ENCODE results near the gene TBX2. TPM values are rescaled to one million over a fixed set of nuclear protein-coding genes. Genes with fewer than 3 reads are reported as not detected.
"Not testable (repeated sequence)": the region's sequence is repeated elsewhere in the genome, so short reads cannot be mapped to it uniquely, and the experiment has no call there.

Gene TBX2
- polyA plus RNA-seq, 1 experiment: 7.8 TPM

GRCh38 chr17:61353615-61354014 lies 46.0 kb upstream of the TBX2 start:
- TF ChIP-seq, protein P1, sequence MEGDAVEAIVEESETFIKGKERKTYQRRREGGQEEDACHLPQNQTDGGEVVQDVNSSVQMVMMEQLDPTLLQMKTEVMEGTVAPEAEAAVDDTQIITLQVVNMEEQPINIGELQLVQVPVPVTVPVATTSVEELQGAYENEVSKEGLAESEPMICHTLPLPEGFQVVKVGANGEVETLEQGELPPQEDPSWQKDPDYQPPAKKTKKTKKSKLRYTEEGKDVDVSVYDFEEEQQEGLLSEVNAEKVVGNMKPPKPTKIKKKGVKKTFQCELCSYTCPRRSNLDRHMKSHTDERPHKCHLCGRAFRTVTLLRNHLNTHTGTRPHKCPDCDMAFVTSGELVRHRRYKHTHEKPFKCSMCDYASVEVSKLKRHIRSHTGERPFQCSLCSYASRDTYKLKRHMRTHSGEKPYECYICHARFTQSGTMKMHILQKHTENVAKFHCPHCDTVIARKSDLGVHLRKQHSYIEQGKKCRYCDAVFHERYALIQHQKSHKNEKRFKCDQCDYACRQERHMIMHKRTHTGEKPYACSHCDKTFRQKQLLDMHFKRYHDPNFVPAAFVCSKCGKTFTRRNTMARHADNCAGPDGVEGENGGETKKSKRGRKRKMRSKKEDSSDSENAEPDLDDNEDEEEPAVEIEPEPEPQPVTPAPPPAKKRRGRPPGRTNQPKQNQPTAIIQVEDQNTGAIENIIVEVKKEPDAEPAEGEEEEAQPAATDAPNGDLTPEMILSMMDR (IDR thresholded peaks at IDR 0.05; ENCODE audit: insufficient read depth, low read depth, low read length): no peak
- POLR2A ChIA-PET: no interaction called here

GRCh38 chr17:61354895-61355874 lies 44.5 kb upstream of the TBX2 start:
- POLR2A ChIA-PET: no interaction called here
- CTCF ChIA-PET: no interaction called here
- H3K36me3 ChIP-seq (ENCODE audit: control insufficient read depth, insufficient read depth, low read length): no peaks in the 10 kb centered on the region
- no peak for DNase-seq (ENCODE audit: low read depth)
- no peaks in the 10 kb centered on the region for H3K27me3 ChIP-seq (ENCODE audit: control insufficient read depth, insufficient read depth, low read length)
- TF ChIP-seq, protein P1 (IDR thresholded peaks at IDR 0.05; ENCODE audit: insufficient read depth, low read depth, low read length): no peak
- H3K4me3 ChIP-seq (ENCODE audit: low read depth, low read length): no peak overlapping the region

More at GRCh38 chr17:61353615-61354014, 46.0 kb upstream of the TBX2 start:
- DNase-seq (ENCODE audit: low read depth): no peak
- Histone ChIP-seq H3K36me3 (ENCODE audit: control insufficient read depth, insufficient read depth, low read length) (no peaks in the 10 kb centered on the region), H3K4me3 (ENCODE audit: low read depth, low read length) (no peak overlapping the region), H3K27me3 (ENCODE audit: control insufficient read depth, insufficient read depth, low read length) (no peaks in the 10 kb centered on the region)
- CTCF ChIA-PET: no interaction called here

DNA sequence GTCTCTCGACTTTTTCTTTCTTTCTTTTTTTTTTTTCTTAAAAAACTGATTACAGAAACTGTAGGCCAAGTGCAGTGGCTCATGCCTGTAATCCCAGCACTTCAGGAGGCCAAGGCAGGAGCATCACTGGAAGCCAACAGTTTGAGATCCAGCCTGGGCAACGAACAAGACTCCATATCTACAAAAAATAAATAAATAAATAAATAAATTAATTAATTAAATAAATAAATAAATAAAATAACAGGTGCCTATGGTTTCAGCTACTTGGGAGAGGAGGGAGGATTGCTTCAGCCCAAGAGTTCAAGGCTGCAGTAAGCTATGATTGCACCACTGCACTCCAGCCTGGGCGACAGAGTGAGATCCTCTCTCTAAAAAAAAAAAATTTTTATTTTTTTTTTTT lies 42.6 kb upstream of the TBX2 start:
- DNase-seq (ENCODE audit: low read depth); POLR2A ChIA-PET; H3K36me3 ChIP-seq (ENCODE audit: control insufficient read depth, insufficient read depth, low read length); H3K4me3 ChIP-seq (ENCODE audit: low read depth, low read length); CTCF ChIA-PET; H3K27me3 ChIP-seq (ENCODE audit: control insufficient read depth, insufficient read depth, low read length): not testable (repeated sequence)

GRCh38 chr17:61359513-61359912 lies 40.1 kb upstream of the TBX2 start:
- H3K27me3 ChIP-seq (ENCODE audit: control insufficient read depth, insufficient read depth, low read length); POLR2A ChIA-PET; H3K4me3 ChIP-seq (ENCODE audit: low read depth, low read length); DNase-seq (ENCODE audit: low read depth); H3K36me3 ChIP-seq (ENCODE audit: control insufficient read depth, insufficient read depth, low read length): not testable (repeated sequence)
- CTCF ChIA-PET: interaction anchor here (0.7 to 2.3 kb wide), 7 partner anchors 13 to 159 kb away, joined by 3 to 7 read pairs (median 4); no protein-coding TSS in a partner anchor

DNA sequence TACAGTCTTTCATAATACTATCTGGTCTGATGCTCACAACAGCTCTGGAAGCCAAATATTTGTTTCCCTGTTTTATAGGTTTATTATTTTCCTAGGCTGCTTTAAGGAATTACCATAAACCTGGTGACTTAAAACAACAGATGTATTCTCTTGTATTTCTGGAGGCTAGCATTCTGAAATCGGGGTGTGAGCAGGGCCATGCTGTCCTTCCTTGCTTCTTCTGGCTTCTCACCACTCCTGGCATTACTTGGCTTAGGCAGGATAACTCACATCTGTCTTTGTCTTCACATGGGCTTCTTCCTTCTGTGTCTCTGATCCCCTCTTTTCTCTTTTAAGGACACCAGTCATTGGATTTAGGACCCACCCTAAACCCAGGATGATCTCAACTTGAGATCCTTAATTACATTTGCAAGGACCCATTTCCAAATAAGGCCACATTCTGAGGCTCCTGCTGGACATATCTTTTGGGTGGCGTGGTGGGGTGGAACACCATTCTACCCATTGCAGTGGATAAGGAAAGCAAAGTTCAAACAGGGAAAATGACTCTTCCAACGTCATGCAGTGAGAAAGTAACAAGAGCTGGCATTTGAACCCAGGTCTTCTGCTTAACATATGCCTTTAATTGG lies 39.2 kb upstream of the TBX2 start:
- ChIA-PET CTCF (interaction anchor here (0.9 kb wide), 1 partner anchor 9 kb away, joined by 3 read pairs; no protein-coding TSS in a partner anchor), POLR2A (no interaction called here)
- Histone ChIP-seq H3K4me3 (ENCODE audit: low read depth, low read length) (no peak overlapping the region), H3K36me3 (ENCODE audit: control insufficient read depth, insufficient read depth, low read length) (no peaks in the 10 kb centered on the region), H3K27me3 (ENCODE audit: control insufficient read depth, insufficient read depth, low read length) (no peaks in the 10 kb centered on the region)
- no peak for DNase-seq (ENCODE audit: low read depth)
- TF ChIP-seq, protein P1 (IDR thresholded peaks at IDR 0.05; ENCODE audit: insufficient read depth, low read depth, low read length): no peak

DNA sequence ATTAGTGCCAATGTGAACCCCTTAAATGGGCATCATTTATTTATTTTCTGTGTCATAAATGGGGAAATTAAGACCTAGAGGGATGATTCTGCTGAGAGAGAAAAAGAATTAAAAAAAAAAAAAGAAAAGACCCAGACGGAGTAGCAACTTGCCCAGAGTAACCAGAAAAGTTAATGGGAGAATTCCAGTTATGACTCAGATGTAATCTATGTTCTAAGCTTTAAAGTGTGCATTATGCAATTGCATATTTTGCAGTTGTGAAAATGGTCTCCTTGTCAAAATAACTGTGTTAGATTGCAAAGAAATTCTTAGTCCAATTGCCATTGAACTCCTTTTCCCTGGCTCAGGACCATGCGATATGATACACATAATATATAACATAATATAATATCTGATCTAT lies 38.6 kb upstream of the TBX2 start:
- ChIA-PET POLR2A (no interaction called here), CTCF (no interaction called here)
- TF ChIP-seq, protein P1 (IDR thresholded peaks at IDR 0.05; ENCODE audit: insufficient read depth, low read depth, low read length): no peak

More for the DNA sequence above, 38.6 kb upstream of the TBX2 start:
- H3K36me3 ChIP-seq (ENCODE audit: control insufficient read depth, insufficient read depth, low read length): no peaks in the 10 kb centered on the region
- H3K4me3 ChIP-seq (ENCODE audit: low read depth, low read length): no peak overlapping the region
- peak; percentile 53 for DNase-seq (ENCODE audit: low read depth)
- no peaks in the 10 kb centered on the region for H3K27me3 ChIP-seq (ENCODE audit: control insufficient read depth, insufficient read depth, low read length)
